Muscle layer of colon (tissue), 2 donors: ENCODE data around the gene PDPR.
"Not testable (repeated sequence)": the region's sequence is repeated elsewhere in the genome, so short reads cannot be mapped to it uniquely, and the experiment has no call there.

ENCODE experiments used
- H3K27ac ChIP-seq: one replicate; pipeline ENCODE4 v1.7.0; 2013; ENCODE audit warnings: low read depth, mild to moderate bottlenecking, low read length, moderate library complexity
- H3K27me3 ChIP-seq, 2 donors: one replicate each; pipeline ENCODE4 v1.7.0; 2013; ENCODE audit warnings: low read length in 2 of 2, mild to moderate bottlenecking in 2 of 2; ENCODE audit not compliant: insufficient read depth in 2 of 2, control insufficient read depth in 1 of 2
- H3K36me3 ChIP-seq: one replicate; pipeline ENCODE4 v1.7.0; 2013; ENCODE audit warnings: mild to moderate bottlenecking, low read length; ENCODE audit not compliant: insufficient read depth
- H3K4me1 ChIP-seq: one replicate; pipeline ENCODE4 v1.7.0; 2013; ENCODE audit warnings: mild to moderate bottlenecking, low read length; ENCODE audit not compliant: insufficient read depth
- H3K4me3 ChIP-seq, 2 donors: one replicate each; pipeline ENCODE4 v1.7.0; 2013; ENCODE audit warnings: low read length in 2 of 2, low read depth in 1 of 2, mild to moderate bottlenecking in 1 of 2, moderate library complexity in 1 of 2
- H3K9ac ChIP-seq: one replicate; pipeline ENCODE4 v1.7.0; 2013; ENCODE audit warnings: low read length
- H3K9me3 ChIP-seq: one replicate; pipeline ENCODE4 v1.7.0; 2013; ENCODE audit warnings: mild to moderate bottlenecking, low read length
- donor health status: abdominal sarcoma.
- donor health status: Adenocarcinoma of cecum.

The PDPR gene

GRCh38 chr16:70156207-70156978 lies 42.3 kb downstream of the PDPR start:
- Histone ChIP-seq H3K4me1 (no peaks in the 10 kb centered on the region), H3K36me3 (peaks cover 65% of the 10 kb centered on the region), H3K9ac (no peak overlapping the region), H3K4me3 (no peak overlapping the region), H3K27ac (no peak overlapping the region), H3K27me3 (no peaks in the 10 kb centered on the region), H3K9me3 (no peaks in the 10 kb centered on the region)

DNA sequence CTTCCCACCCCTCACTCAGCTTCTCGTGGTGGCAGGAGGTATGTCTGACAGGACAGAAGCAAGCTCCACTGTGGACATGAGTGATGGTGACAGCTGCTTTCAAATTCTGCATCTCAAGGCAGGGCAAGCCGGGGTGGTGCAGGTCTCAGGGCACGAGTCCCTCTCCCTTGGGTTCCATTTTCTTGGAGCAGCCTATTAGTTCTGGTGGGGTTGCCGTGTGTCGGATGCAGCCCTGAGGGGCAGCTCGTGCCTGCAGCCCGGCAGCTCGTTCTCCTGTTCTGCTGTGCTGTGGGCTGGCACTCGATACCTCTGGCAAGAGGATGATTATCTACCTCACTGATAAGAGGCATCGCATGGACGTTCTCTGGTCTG lies 43.0 kb downstream of the PDPR start:
- H3K4me3 ChIP-seq, result no peak overlapping the region
- peaks cover 65% of the 10 kb centered on the region for H3K36me3 ChIP-seq
- H3K9ac ChIP-seq, result no peak overlapping the region
- H3K9me3 ChIP-seq, result no peaks in the 10 kb centered on the region
- H3K27me3 ChIP-seq, result no peaks in the 10 kb centered on the region
- no peak overlapping the region for H3K27ac ChIP-seq
- H3K4me1 ChIP-seq, result no peaks in the 10 kb centered on the region

- Histone ChIP-seq H3K27ac (no peak overlapping the region), H3K9me3 (no peaks in the 10 kb centered on the region), H3K36me3 (peaks cover 66% of the 10 kb centered on the region), H3K4me3 (no peak overlapping the region), H3K4me1 (no peaks in the 10 kb centered on the region), H3K9ac (no peak overlapping the region), H3K27me3 (no peaks in the 10 kb centered on the region)
Measured at GRCh38 chr16:70157477-70158260, 43.5 kb downstream of the PDPR start.

- Histone ChIP-seq H3K27me3 (no peaks in the 10 kb centered on the region), H3K9me3 (no peaks in the 10 kb centered on the region), H3K27ac (no peak overlapping the region), H3K9ac (no peak overlapping the region), H3K36me3 (peaks cover 60% of the 10 kb centered on the region), H3K4me3 (no peak overlapping the region), H3K4me1 (no peaks in the 10 kb centered on the region)
Measured at GRCh38 chr16:70158261-70158939, 44.3 kb downstream of the PDPR start.

GRCh38 chr16:70159355-70160348 lies 45.5 kb downstream of the PDPR start:
- Histone ChIP-seq H3K9me3 (no peaks in the 10 kb centered on the region), H3K9ac (no peak overlapping the region), H3K27me3 (no peaks in the 10 kb centered on the region), H3K4me3 (no peak overlapping the region), H3K36me3 (peaks cover 58% of the 10 kb centered on the region), H3K4me1 (no peaks in the 10 kb centered on the region), H3K27ac (no peak overlapping the region)

GRCh38 chr16:70160388-70160787 lies 46.3 kb downstream of the PDPR start:
- H3K9me3 ChIP-seq, result no peaks in the 10 kb centered on the region
- peaks cover 58% of the 10 kb centered on the region for H3K36me3 ChIP-seq
- no peaks in the 10 kb centered on the region for H3K4me1 ChIP-seq
- H3K4me3 ChIP-seq, result no peak overlapping the region
- H3K9ac ChIP-seq, result no peak overlapping the region
- H3K27ac ChIP-seq, result no peak overlapping the region
- H3K27me3 ChIP-seq, result no peaks in the 10 kb centered on the region

DNA sequence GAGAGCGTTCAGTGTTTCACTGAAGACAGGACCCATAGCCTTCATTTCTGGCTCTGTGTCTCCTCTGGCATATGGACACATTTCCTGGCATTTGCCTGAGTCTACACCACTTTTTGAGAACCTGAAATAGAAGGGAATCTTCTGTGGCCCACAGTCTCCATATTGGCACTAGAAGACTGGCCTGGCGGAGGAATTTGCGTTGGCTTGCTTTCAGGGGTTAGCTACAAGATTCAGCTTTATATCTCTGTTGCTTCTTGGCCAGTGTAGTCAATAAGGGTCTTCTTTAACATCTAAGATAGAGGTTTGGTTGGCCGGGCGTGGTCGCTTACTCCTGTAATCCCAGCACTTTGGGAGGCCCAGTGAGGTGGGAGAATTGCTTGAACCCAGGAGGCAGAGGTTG lies 46.7 kb downstream of the PDPR start:
- no peaks in the 10 kb centered on the region for H3K9me3 ChIP-seq
- no peaks in the 10 kb centered on the region for H3K4me1 ChIP-seq
- H3K9ac ChIP-seq, result no peak overlapping the region
- no peaks in the 10 kb centered on the region for H3K27me3 ChIP-seq
- H3K27ac ChIP-seq, result no peak overlapping the region
- H3K4me3 ChIP-seq, result no peak overlapping the region
- H3K36me3 ChIP-seq, result peaks cover 58% of the 10 kb centered on the region

- Histone ChIP-seq H3K27ac (no peak overlapping the region), H3K4me1 (no peaks in the 10 kb centered on the region), H3K36me3 (peaks cover 54% of the 10 kb centered on the region), H3K27me3 (no peaks in the 10 kb centered on the region), H3K4me3 (no peak overlapping the region), H3K9me3 (no peaks in the 10 kb centered on the region), H3K9ac (no peak overlapping the region)
Measured at GRCh38 chr16:70161350-70161749, 47.2 kb downstream of the PDPR start.

GRCh38 chr16:70162041-70162451 lies 47.9 kb downstream of the PDPR start:
- Histone ChIP-seq H3K9me3 (no peaks in the 10 kb centered on the region), H3K27ac (no peak overlapping the region), H3K9ac (no peak overlapping the region), H3K36me3 (peaks cover 47% of the 10 kb centered on the region), H3K27me3 (no peaks in the 10 kb centered on the region), H3K4me1 (no peaks in the 10 kb centered on the region), H3K4me3 (no peak overlapping the region)

DNA sequence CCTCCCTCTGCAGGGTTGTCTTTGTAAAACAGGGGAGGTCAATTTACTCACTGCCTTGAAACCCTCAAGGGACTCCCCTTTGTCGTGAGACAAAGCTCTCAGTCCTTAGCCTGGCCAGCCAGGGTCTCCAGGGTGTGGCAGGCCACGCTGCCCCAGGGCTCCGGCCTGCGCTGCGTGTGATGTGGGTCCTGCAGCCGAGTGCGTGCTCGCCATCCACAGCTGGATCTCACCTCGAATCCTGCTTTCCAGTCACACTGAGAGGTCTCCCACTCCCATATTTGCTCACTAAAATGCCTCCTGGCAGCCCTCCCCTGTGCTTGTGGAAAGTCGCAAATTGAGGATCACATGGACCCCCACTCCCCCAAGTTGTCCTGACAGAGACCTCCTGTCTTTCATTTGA lies 49.5 kb downstream of the PDPR start:
- Histone ChIP-seq H3K9ac (no peak overlapping the region), H3K27me3 (no peaks in the 10 kb centered on the region), H3K4me1 (no peaks in the 10 kb centered on the region), H3K36me3 (peaks cover 31% of the 10 kb centered on the region), H3K4me3 (no peak overlapping the region), H3K27ac (no peak overlapping the region), H3K9me3 (no peaks in the 10 kb centered on the region)

- not testable (repeated sequence) for H3K4me3 ChIP-seq, H3K27ac ChIP-seq, H3K27me3 ChIP-seq, H3K9ac ChIP-seq, H3K4me1 ChIP-seq, H3K9me3 ChIP-seq
- H3K36me3 ChIP-seq, result peaks cover 11% of the 10 kb centered on the region
Measured at GRCh38 chr16:70166688-70167087, 52.6 kb downstream of the PDPR start.
